ENCODE results near the gene BOC. TPM values are rescaled to one million over a fixed set of nuclear protein-coding genes. Genes with fewer than 3 reads are reported as not detected.

BOC gene
- total RNA-seq, 1 experiment from 2014 or later, result 0.73 TPM

DNA sequence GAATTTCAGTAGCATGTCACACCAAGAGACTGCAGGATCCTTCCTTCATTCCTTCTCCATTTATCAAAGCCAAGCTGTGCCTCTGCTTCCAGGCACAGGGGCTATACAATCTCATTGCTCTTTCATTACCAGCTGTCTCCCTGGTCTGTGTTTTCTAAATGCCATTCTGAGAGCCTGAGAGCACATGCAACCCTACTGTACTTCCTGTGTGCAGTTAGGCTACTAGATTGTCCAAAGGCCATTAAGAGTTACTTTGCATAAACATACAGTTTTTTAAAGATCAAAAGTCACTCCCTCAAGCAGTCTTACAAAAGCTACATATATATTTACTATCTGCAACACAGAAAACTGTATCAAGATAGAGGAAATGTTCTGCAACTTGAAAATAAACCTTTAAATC is 119.8 kb downstream of the BOC start:
- Mint-ChIP-seq H3K27me3 (ENCODE audit: insufficient read depth, unreplicated experiment) (no peaks in the 10 kb centered on the region), H3K9me3 (ENCODE audit: unreplicated experiment) (no peaks in the 10 kb centered on the region), H3K4me3 (ENCODE audit: unreplicated experiment) (no peak overlapping the region), H3K4me1 (ENCODE audit: low read depth, unreplicated experiment) (no peaks in the 10 kb centered on the region), H3K36me3 (ENCODE audit: insufficient read depth, unreplicated experiment) (no peaks in the 10 kb centered on the region), H3K27ac (ENCODE audit: unreplicated experiment) (no peak overlapping the region)
- TF ChIP-seq CTCF (IDR thresholded peaks at IDR 0.05; ENCODE audit: insufficient read depth in 1 of 2, low read depth in 1 of 2, low read length in 1 of 2, severe bottlenecking in 1 of 2, unreplicated experiment in 1 of 2), result no peak
- Histone ChIP-seq H3K4me1 (no peaks in the 10 kb centered on the region), H3K9me3 (no peaks in the 10 kb centered on the region), H3K4me3 (ENCODE audit: low read depth, low read length) (no peak overlapping the region), H3K36me3 (ENCODE audit: control insufficient read depth, insufficient read depth, low read length) (no peaks in the 10 kb centered on the region), H3K27me3 (replicated peaks; ENCODE audit: control insufficient read depth, insufficient read depth, low read length) (no peaks in the 10 kb centered on the region)
- CTCF ChIA-PET, result no interaction called here
- intact Hi-C loops (cut with micrococcal nuclease; ENCODE audit: unreplicated experiment), result no loop called here
- no TSS peak for BruUV-seq (replicated peaks)
- POLR2A ChIA-PET, result no interaction called here
- DNase-seq, result no peak

Other genes starting within 250 kb of the BOC start
- gene CD200R1, start 236.5 kb upstream of the BOC start, total RNA-seq (2022), result 0.11 and 0.28 TPM in 2 replicates
- gene GTPBP8, start 220.6 kb upstream of the BOC start, total RNA-seq (2022), result 18.3 and 19.5 TPM in 2 replicates
- gene CFAP44, start 229.9 kb downstream of the BOC start, total RNA-seq (2022), result 2.4 and 5.1 TPM in 2 replicates